Mesangial cell (primary cell): ENCODE data around the gene KIAA0930. TPM values are rescaled to one million over a fixed set of nuclear protein-coding genes. Genes with fewer than 3 reads are reported as not detected.

Experiments
- total RNA-seq: library from RNA; depleted of rRNA; stranded (reverse); fragments of >200 nt; gene quantifications from 2 replicates; pipeline ENCODE4 v1.2.3, GENCODE V29; 2015

KIAA0930 gene
- 35.5 and 46.1 TPM in 2 replicates for total RNA-seq

DNA sequence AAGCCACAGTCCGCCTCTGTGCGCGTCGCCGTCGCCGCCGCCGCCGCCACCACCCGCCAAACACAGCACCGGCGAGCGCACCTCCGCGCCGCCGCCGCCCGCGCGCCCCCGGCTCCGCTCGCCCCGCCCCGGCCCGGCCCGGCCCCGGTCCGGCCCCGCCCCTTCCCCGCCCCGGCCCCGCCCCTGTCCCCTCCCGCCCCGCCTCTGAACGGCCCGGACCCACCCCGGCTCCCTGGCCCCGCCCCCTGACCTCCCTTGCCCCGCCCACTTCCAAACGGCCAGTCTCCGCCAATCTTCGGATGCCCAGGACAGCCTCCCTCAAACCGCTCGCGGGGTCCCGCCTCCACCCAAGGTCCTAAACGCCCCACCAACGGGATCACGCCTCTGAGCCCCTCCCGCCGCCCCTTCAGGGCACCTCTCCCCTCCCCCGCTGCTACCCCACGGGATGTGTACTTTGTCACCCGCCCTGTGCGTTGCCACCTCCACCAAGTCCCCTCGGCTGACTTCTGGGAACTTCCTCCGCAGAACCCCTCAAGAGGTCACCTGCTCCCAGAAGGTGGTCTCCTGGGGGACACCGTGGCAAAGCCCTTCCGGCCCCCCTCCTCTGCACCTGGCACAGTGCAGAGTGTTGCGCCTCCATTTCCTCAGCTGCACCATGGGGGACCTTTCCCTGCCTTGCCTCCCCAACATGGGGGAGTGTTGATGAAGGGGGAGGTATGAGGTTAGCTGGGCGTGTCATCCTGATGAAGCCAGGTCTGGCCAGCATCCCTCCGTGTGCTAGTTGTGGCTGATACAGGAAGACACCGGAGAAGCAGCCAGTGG is at the start of gene KIAA0930:
Gene KIAA0930, minus strand, starts transcription at position 85 of the 822 bp plus-strand sequence. CDS start 191 bp downstream, outside the sequence.

DNA sequence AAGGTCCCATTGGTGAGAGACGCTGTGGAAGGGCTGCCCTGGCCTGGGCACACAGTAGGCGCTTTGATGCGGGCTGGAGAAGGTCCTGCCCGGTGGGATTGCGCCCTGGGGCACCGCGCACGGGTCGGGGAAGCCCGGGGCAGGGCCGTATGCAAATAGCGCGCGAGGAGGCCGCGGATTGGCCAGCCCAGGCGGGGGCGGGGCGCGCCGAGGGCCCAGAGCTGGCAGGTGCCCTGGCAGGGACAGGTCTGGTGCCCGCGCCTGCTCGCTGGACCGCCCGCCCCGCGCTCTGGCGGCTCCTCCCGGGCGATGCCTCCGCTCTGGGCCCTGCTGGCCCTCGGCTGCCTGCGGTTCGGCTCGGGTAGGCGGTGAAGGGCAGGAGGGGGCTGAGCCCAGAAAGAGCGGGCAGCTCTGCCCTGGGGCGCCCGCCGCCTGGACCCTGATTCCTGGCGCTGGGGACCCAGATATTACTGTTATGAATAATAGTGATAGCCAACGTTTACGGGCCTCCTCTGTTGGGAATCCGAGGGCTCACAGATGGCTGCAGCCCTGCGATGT is 44.1 kb upstream of the KIAA0930 start, which contains the start of gene UPK3A:
Gene UPK3A, plus strand, starts transcription at position 245 of the 558 bp plus-strand sequence. Its CDS starts 65 bp downstream, at position 310.

DNA sequence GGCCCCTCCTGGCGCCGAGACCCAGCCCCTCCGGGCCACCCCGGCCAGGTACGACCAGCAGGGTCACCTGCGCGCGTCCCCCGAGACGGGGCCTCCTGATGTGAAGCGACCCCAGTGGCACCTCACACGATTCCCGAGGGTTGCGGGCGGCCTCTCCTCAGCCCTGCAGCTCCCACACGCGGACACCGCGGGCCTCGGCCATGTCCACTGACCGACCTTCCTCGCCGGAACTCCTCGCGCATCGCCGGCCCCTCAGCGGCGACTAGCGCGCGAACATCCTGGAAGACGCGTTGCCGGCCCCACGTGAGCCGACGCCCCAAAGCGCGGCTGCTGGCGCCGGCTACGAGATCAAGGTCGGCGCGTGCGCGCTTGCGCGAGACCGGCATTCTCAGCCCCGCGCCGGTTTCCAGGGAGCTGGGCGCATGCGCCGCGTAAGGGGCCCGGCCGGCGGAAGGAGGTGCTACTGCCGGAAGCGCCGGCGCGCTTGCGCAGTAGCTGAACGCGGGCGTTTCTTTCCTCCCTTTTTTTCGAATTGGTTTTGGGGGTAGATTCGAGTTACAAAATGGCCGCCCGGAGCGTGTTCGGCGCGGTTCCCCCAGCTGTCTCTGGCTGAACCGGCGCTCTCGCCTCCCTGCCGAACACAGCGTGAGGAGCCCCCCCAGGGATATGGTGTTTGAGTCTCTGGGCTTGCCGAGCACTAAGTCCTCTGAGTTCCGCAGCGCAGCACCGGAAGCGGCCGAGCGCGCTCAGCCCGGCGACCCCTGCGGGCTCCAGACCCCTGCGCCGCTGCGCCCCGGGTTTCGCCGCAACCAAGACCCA is 77.0 kb downstream of the KIAA0930 start, which contains the start of gene NUP50:
Gene NUP50, plus strand, starts transcription at position 475 of the 819 bp plus-strand sequence. CDS start 4,253 bp downstream, outside the sequence.

Other genes with a start within 250 kb of the KIAA0930 start
- gene PHF21B, start 230.9 kb downstream of the KIAA0930 start, total RNA-seq = 0.16 TPM in 1 of 2 replicates, not detected in the other
- gene NUP50, start 77.0 kb downstream of the KIAA0930 start, total RNA-seq = 37.1 and 78.4 TPM in 2 replicates
- gene UPK3A, start 44.1 kb upstream of the KIAA0930 start, total RNA-seq = not detected in 2 replicates
- gene FAM118A, start 69.0 kb upstream of the KIAA0930 start, total RNA-seq = 7.6 and 9.5 TPM in 2 replicates
- not detected in 2 replicates for gene SMC1B, start 172.7 kb upstream of the KIAA0930 start, total RNA-seq
- 0.25 and 0.81 TPM in 2 replicates for gene RIBC2, start 172.8 kb upstream of the KIAA0930 start, total RNA-seq